DMS53 treated with DMSO at 0.1 percent for 48 hours (cell line): ENCODE measurements around the gene RBM10.

ENCODE experiments used
- DNase-seq: peaks from one replicate; lab custom pipeline; 2025; ENCODE audit not compliant: unreplicated experiment; lab: John Stamatoyannopoulos, UW

The RBM10 gene

GRCh38 chrX:47194194-47194787 lies 49.3 kb downstream of the RBM10 start:
- no peak for DNase-seq

GRCh38 chrX:47196098-47196497 lies 51.1 kb downstream of the RBM10 start:
- DNase-seq = no peak

GRCh38 chrX:47197526-47197925 lies 52.5 kb downstream of the RBM10 start:
- no peak for DNase-seq

GRCh38 chrX:47198026-47198686 lies 53.1 kb downstream of the RBM10 start:
- no peak for DNase-seq

- no peak for DNase-seq
These were observed 53.7 kb downstream of the RBM10 start for GRCh38 chrX:47198687-47199080.

- DNase-seq = no peak
These were observed 54.3 kb downstream of the RBM10 start for GRCh38 chrX:47199286-47199685.

- no peak for DNase-seq
These were observed 55.5 kb downstream of the RBM10 start for GRCh38 chrX:47200385-47201150.

- no peak for DNase-seq
These were observed 56.4 kb downstream of the RBM10 start for GRCh38 chrX:47201345-47201944.

- no peak for DNase-seq
These were observed 57.3 kb downstream of the RBM10 start for GRCh38 chrX:47202316-47202715.

- DNase-seq = no peak
These were observed 57.9 kb downstream of the RBM10 start for GRCh38 chrX:47202877-47203276.

GRCh38 chrX:47204970-47205369 lies 59.9 kb downstream of the RBM10 start:
- DNase-seq = no peak

- no peak for DNase-seq
These were observed 61.3 kb downstream of the RBM10 start for GRCh38 chrX:47206316-47206715.

- no peak for DNase-seq
These were observed 63.1 kb downstream of the RBM10 start for GRCh38 chrX:47208108-47208507.

- DNase-seq = no peak
These were observed 64.7 kb downstream of the RBM10 start for GRCh38 chrX:47209508-47210238.

- no peak for DNase-seq
These were observed 65.8 kb downstream of the RBM10 start for GRCh38 chrX:47210661-47211425.

- no peak for DNase-seq
These were observed 67.6 kb downstream of the RBM10 start for GRCh38 chrX:47212381-47213293.

GRCh38 chrX:47214435-47215077 lies 69.5 kb downstream of the RBM10 start:
- DNase-seq = no peak

- DNase-seq = no peak
These were observed 70.4 kb downstream of the RBM10 start for GRCh38 chrX:47215291-47215900.
